Stimulated activated CD4-positive, alpha-beta T cell treated with anti-CD3 and anti-CD28 coated beads, Interleukin-4, amount 100 ng/mL, for 24 hours (primary cell): ENCODE results near the gene FAM50A.

Experiments
- DNase-seq: peaks from one replicate; pipeline ENCODE4 v3.0.0-alpha.2; 2020

FAM50A gene

GRCh38 chrX:154466907-154467306, 23.0 kb downstream of the FAM50A start:
- no peak for DNase-seq

GRCh38 chrX:154467556-154467955, 23.6 kb downstream of the FAM50A start:
- no peak for DNase-seq

- no peak for DNase-seq
These were observed 24.3 kb downstream of the FAM50A start for GRCh38 chrX:154468217-154468616.

GRCh38 chrX:154469114-154469513, 25.2 kb downstream of the FAM50A start:
- no peak for DNase-seq

- no peak for DNase-seq
These were observed 25.9 kb downstream of the FAM50A start for GRCh38 chrX:154469880-154470279.

GRCh38 chrX:154470434-154470833, 26.5 kb downstream of the FAM50A start:
- no peak for DNase-seq

- DNase-seq: no peak
These were observed 27.1 kb downstream of the FAM50A start for GRCh38 chrX:154470914-154471568.

- no peak for DNase-seq
These were observed 28.1 kb downstream of the FAM50A start for GRCh38 chrX:154471839-154472684.

- DNase-seq: no peak
These were observed 29.0 kb downstream of the FAM50A start for GRCh38 chrX:154472685-154473632.

- DNase-seq: no peak
These were observed 29.7 kb downstream of the FAM50A start for GRCh38 chrX:154473683-154474082.

- no peak for DNase-seq
These were observed 32.9 kb downstream of the FAM50A start for GRCh38 chrX:154476821-154477220.

- DNase-seq: no peak
These were observed 34.0 kb downstream of the FAM50A start for GRCh38 chrX:154477891-154478477.

- DNase-seq: peak; percentile 92
These were observed 35.0 kb downstream of the FAM50A start, which contains the start of gene LAGE3 for GRCh38 chrX:154478728-154479622. Gene LAGE3, minus strand, starts transcription at chrX:154479281. Its CDS starts 366 bp downstream, at chrX:154478915.

- no peak for DNase-seq
These were observed 37.3 kb downstream of the FAM50A start for GRCh38 chrX:154481195-154481594.

GRCh38 chrX:154481911-154482601, 38.1 kb downstream of the FAM50A start:
- no peak for DNase-seq

GRCh38 chrX:154482786-154483185, 38.8 kb downstream of the FAM50A start:
- DNase-seq: no peak

GRCh38 chrX:154483325-154483724, 39.4 kb downstream of the FAM50A start:
- DNase-seq: no peak

GRCh38 chrX:154484255-154485149, 40.6 kb downstream of the FAM50A start:
- no peak for DNase-seq

GRCh38 chrX:154485150-154486051, 41.5 kb downstream of the FAM50A start:
- no peak for DNase-seq
